Measurements from ENCODE around the gene ZBTB18. TPM values are rescaled to one million over a fixed set of nuclear protein-coding genes. Genes with fewer than 3 reads are reported as not detected.

Gene ZBTB18
- total RNA-seq, 2 experiments from 2014 or later = 9.9 to 18.9 TPM

DNA sequence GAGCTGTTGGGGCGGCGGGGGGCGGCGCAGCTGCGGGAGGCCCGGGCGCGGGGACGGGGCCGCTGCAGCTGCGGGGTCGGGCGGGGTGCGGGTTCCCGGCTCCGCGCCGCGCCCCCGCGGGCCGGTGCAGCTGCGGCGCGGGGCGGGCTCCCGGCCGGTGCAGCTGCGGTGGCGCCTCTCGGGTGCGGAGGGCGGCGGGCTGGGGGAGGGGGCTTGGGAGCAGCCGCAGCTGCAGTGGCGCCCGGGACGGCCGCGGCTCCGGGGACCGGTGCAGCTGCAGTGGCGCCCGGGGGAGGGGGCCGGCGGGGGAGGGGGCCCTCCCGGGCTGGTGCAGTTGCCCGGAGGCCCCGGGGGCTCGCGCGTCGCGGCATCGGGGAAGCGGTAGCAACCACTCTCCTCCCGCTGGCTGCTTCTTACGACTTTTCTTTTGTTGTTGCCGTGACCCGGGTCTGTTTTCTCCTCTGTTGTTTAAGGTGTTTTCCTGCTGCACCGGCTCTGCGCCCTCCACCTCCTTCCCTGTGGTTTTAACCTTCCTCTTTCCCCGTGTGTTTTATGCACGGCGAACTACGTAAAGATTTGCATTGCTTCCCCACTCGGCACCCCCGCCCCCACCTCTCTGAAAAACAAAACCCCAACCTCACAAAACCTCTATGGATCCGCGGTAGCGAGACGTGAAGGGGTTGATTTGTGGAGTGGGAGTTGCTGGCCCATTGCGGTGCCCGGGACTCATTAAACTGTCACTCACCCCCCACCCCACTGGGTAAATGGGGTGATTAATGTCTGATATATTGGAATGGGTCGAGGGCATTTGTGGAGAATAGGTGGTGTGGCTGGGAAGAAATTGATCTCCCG is 1.7 kb upstream of the ZBTB18 start:
- Histone ChIP-seq H3K9me3 (ENCODE audit: low read length) (no peaks in the 10 kb centered on the region), H3K4me3 (ENCODE audit: low read depth, low read length, poor library complexity, severe bottlenecking) (peak overlapping the region; percentile 79), H3K4me2 (ENCODE audit: low read length) (peak overlapping the region; percentile 98), H3K4me1 (ENCODE audit: insufficient read depth, low read length, poor library complexity, severe bottlenecking) (peaks cover 41% of the 10 kb centered on the region), H3K36me3 (ENCODE audit: insufficient read depth, low read length) (peaks cover 8% of the 10 kb centered on the region; the same call in 1 of the 2 replicates), H3K79me2 (ENCODE audit: insufficient read depth, low read depth, low read length) (peaks cover 6% of the 10 kb centered on the region; the same call in 1 of the 2 replicates), H3K27ac (ENCODE audit: low read depth, low read length, poor library complexity, severe bottlenecking) (peak overlapping the region; percentile 49), H3K9me2 (ENCODE audit: insufficient read depth, low read length) (no peaks in the 10 kb centered on the region), H2AFZ (ENCODE audit: low read length) (peak overlapping the region; percentile 31; the same call in 1 of the 2 replicates), H4K20me1 (ENCODE audit: insufficient read depth, low read length) (peaks cover 41% of the 10 kb centered on the region)
- CTCF ChIA-PET (ENCODE audit: unreplicated experiment) = no interaction called here
- DNase-seq (ENCODE audit: low spot score) = peak; percentile 67
- TF ChIP-seq, protein P1, sequence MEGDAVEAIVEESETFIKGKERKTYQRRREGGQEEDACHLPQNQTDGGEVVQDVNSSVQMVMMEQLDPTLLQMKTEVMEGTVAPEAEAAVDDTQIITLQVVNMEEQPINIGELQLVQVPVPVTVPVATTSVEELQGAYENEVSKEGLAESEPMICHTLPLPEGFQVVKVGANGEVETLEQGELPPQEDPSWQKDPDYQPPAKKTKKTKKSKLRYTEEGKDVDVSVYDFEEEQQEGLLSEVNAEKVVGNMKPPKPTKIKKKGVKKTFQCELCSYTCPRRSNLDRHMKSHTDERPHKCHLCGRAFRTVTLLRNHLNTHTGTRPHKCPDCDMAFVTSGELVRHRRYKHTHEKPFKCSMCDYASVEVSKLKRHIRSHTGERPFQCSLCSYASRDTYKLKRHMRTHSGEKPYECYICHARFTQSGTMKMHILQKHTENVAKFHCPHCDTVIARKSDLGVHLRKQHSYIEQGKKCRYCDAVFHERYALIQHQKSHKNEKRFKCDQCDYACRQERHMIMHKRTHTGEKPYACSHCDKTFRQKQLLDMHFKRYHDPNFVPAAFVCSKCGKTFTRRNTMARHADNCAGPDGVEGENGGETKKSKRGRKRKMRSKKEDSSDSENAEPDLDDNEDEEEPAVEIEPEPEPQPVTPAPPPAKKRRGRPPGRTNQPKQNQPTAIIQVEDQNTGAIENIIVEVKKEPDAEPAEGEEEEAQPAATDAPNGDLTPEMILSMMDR (conservative IDR thresholded peaks at IDR 0.05; ENCODE audit: low read length) = no peak
- no peak for TF ChIP-seq EZH2phosphoT487 (IDR thresholded peaks at IDR 0.05; ENCODE audit: borderline replicate concordance, low read depth, low read length)
- BruUV-seq (replicated peaks) = no TSS peak
- POLR2A ChIA-PET = interaction anchor here (0.7 kb wide), 1 partner anchor 1897 kb away, joined by 3 read pairs; no protein-coding TSS in a partner anchor
- intact Hi-C loops (cut with micrococcal nuclease; ENCODE audit: unreplicated experiment) = loop anchor here (5.0 to 10.0 kb wide), 4 partner anchors 225 to 707 kb away; partner anchors contain the start of genes ADSS2 and DESI2

DNA sequence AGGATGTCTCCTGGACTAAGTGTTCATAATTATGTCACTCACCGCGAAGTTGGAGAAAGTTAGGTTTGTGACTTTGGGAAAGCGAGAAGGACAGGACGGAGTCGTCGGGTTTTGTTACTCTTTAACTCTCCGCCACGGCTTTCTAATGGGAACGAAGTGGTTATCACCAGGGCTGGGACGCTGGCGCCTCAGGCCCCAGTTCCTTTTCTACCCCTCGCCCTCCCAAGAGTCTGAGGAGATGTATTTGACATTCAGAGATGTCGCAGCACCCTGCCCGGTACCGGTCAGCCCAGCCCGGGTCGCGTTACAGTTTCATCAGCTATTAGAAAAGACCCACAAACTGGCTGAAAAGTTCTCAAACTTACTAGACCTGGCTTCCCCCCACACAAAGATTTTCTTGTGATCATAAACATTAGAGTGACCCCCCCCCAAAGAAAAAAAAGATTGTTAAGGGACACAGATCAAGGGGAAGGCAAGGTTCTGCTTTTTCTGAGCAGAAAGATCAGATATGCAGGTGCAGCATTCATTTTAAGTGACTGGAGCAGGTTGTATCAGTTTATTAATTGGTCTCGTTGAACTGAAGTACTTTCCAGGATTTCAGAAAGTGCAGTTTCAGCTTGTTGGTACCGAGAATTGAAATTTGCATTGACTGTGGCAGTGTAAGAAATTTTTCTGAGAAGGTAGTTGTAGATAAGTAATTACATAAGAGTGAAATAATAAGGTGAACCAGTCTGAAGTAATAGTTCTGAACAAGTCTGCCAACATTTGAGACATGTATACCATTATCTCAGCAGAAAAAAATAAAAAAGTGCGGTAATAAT is 859 bp upstream of the ZBTB18 start:
- TF ChIP-seq EZH2phosphoT487 (IDR thresholded peaks at IDR 0.05; ENCODE audit: borderline replicate concordance, low read depth, low read length) = no peak
- TF ChIP-seq, protein P1 (conservative IDR thresholded peaks at IDR 0.05; ENCODE audit: low read length) = no peak
- peak; percentile 63 for DNase-seq (ENCODE audit: low spot score)
- Histone ChIP-seq H3K9me3 (ENCODE audit: low read length) (no peaks in the 10 kb centered on the region), H3K36me3 (ENCODE audit: insufficient read depth, low read length) (peaks cover 15% of the 10 kb centered on the region; the same call in 1 of the 2 replicates), H3K79me2 (ENCODE audit: insufficient read depth, low read depth, low read length) (peaks cover 6% of the 10 kb centered on the region; the same call in 1 of the 2 replicates), H3K4me3 (ENCODE audit: low read depth, low read length, poor library complexity, severe bottlenecking) (peak overlapping the region; percentile 79), H3K4me1 (ENCODE audit: insufficient read depth, low read length, poor library complexity, severe bottlenecking) (peaks cover 41% of the 10 kb centered on the region), H4K20me1 (ENCODE audit: insufficient read depth, low read length) (peaks cover 41% of the 10 kb centered on the region), H2AFZ (ENCODE audit: low read length) (peak overlapping the region; percentile 31; the same call in 1 of the 2 replicates), H3K4me2 (ENCODE audit: low read length) (peak overlapping the region; percentile 98), H3K9me2 (ENCODE audit: insufficient read depth, low read length) (no peaks in the 10 kb centered on the region), H3K27ac (ENCODE audit: low read depth, low read length, poor library complexity, severe bottlenecking) (peak overlapping the region; percentile 49)
- intact Hi-C loops (cut with micrococcal nuclease; ENCODE audit: unreplicated experiment) = loop anchor here (5.0 kb wide), 1 partner anchor 708 kb away; no protein-coding TSS in a partner anchor
- CTCF ChIA-PET (ENCODE audit: unreplicated experiment) = no interaction called here
- BruUV-seq (replicated peaks) = no TSS peak
- POLR2A ChIA-PET = interaction anchor here (0.7 kb wide), 1 partner anchor 1896 kb away, joined by 3 read pairs; no protein-coding TSS in a partner anchor
